ENCODE measurements around the gene SSC5D.

DNA sequence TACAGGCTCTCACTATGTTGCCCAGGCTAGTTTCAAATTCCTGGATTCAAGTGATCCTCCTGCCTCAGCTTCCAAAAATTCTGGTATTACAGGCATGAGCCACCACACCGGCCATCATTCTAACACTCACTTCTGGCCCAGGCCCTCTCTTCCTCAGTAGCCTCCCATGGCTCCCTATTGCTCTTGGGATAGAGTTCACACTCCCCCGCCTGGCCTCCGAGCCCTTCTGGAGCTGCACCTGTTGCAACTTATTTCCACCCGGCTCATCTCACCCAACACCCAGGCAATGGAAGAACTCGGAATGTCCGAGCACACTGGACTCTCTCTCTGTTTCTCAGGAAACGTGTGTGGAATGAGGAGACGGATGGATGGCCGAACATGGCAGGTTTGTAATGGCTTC, 66.1 kb downstream of the SSC5D start:
- TF ChIP-seq, protein P1, sequence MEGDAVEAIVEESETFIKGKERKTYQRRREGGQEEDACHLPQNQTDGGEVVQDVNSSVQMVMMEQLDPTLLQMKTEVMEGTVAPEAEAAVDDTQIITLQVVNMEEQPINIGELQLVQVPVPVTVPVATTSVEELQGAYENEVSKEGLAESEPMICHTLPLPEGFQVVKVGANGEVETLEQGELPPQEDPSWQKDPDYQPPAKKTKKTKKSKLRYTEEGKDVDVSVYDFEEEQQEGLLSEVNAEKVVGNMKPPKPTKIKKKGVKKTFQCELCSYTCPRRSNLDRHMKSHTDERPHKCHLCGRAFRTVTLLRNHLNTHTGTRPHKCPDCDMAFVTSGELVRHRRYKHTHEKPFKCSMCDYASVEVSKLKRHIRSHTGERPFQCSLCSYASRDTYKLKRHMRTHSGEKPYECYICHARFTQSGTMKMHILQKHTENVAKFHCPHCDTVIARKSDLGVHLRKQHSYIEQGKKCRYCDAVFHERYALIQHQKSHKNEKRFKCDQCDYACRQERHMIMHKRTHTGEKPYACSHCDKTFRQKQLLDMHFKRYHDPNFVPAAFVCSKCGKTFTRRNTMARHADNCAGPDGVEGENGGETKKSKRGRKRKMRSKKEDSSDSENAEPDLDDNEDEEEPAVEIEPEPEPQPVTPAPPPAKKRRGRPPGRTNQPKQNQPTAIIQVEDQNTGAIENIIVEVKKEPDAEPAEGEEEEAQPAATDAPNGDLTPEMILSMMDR (IDR thresholded peaks at IDR 0.05 in 8 of 11, conservative IDR thresholded peaks at IDR 0.05 in 3 of 11), result no peak
- TF ChIP-seq POLR2AphosphoS5 (IDR thresholded peaks at IDR 0.05), result no peak
- no peak for TF ChIP-seq POLR2A (IDR thresholded peaks at IDR 0.05)

Data from spleen (tissue), 7 donors.